AG09309 (cell line): ENCODE data around the gene TIAM1.

Experiments
- DNase-seq: peaks from one replicate; pipeline ENCODE4 v3.0.0-alpha.2; 2010; ENCODE audit warnings: low read depth
- H3K4me3 ChIP-seq: 2 replicates; pipeline ENCODE4 v1.5.1; 2011; ENCODE audit warnings: mild to moderate bottlenecking, low read depth, low read length, moderate library complexity; ENCODE audit not compliant: control insufficient read depth
- TF ChIP-seq, protein P1 (sequence below): IDR thresholded peaks from 2 replicates; pipeline ENCODE4 v1.5.1; 2011; ENCODE audit warnings: mild to moderate bottlenecking, low read depth, low read length, inconsistent platforms; ENCODE audit not compliant: insufficient read depth, control insufficient read depth; ENCODE audit errors: missing control alignments

Gene TIAM1

GRCh38 chr21:31185663-31186062 is 158.4 kb downstream of the TIAM1 start:
- no peak overlapping the region for H3K4me3 ChIP-seq

GRCh38 chr21:31184876-31185275 is 159.2 kb downstream of the TIAM1 start:
- TF ChIP-seq, protein P1, sequence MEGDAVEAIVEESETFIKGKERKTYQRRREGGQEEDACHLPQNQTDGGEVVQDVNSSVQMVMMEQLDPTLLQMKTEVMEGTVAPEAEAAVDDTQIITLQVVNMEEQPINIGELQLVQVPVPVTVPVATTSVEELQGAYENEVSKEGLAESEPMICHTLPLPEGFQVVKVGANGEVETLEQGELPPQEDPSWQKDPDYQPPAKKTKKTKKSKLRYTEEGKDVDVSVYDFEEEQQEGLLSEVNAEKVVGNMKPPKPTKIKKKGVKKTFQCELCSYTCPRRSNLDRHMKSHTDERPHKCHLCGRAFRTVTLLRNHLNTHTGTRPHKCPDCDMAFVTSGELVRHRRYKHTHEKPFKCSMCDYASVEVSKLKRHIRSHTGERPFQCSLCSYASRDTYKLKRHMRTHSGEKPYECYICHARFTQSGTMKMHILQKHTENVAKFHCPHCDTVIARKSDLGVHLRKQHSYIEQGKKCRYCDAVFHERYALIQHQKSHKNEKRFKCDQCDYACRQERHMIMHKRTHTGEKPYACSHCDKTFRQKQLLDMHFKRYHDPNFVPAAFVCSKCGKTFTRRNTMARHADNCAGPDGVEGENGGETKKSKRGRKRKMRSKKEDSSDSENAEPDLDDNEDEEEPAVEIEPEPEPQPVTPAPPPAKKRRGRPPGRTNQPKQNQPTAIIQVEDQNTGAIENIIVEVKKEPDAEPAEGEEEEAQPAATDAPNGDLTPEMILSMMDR, result no peak
- no peak overlapping the region for H3K4me3 ChIP-seq
- DNase-seq, result no peak

More at GRCh38 chr21:31185663-31186062, 158.4 kb downstream of the TIAM1 start:
- DNase-seq, result no peak
- TF ChIP-seq, protein P1, result no peak

DNA sequence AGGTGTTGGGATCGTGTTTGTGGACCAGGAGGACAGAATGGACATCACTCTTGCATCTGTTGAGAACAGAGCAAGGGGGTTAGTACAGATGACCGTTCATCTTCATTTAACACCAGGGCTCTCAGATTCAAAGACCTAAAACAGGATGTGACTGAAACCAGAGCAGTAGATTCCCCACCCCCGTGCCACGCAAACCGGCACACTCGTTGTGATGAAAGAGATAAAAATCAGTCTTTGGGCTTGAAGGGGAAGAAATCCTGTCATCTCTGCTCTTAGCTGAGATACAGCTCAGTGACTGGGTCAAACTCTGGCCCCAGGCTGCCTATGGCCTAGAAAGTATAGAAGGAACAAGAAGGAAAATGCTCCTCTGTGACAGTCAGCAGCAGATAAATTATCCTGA is 159.6 kb downstream of the TIAM1 start:
- TF ChIP-seq, protein P1, result no peak
- no peak overlapping the region for H3K4me3 ChIP-seq
- DNase-seq, result no peak

- DNase-seq, result no peak
- no peak overlapping the region for H3K4me3 ChIP-seq
- TF ChIP-seq, protein P1, result no peak
Measured at GRCh38 chr21:31182231-31183140, 161.6 kb downstream of the TIAM1 start.

- TF ChIP-seq, protein P1, result no peak
- no peak for DNase-seq
- no peak overlapping the region for H3K4me3 ChIP-seq
Measured at GRCh38 chr21:31181082-31181750, 162.8 kb downstream of the TIAM1 start.

DNA sequence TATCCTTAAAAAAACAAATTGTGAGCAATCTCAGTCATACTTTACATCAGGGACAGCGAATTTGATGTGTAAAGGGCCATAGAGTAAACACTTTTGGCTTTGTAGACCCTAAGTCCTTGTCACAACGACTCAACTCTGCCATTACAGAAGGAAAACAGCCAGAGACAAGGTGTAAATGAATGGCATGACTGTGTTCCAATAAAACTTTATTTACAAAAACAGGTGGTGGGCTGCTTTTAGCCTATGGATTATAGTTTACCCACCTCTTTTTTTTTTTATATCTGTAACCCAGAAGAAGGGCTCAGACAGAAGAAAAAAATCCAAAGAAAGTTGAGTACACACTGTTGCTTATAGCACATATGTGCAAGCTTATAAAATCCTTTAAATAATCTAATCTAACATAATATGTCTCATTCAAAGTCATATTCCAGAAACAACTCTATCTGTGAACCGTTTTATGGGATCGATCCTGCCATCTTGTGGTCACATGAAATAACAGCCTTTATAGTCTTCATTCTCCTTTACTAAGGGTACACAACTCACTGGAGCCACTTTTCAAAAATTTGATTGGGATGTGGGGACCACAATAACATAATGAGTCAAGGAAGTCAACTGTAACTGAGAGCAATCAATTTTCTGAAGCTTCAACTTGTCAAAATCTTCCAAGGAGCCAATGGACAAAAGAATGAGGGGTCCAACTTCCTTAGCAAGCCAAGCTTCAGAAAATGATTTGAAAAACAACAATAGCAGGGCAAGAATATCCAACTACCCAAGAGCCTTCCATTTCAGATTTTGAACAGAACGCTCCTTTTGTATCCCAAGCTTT is 163.6 kb downstream of the TIAM1 start:
- no peak overlapping the region for H3K4me3 ChIP-seq
- no peak for DNase-seq
- TF ChIP-seq, protein P1, result peak; percentile 55
